Type B pancreatic cell (in vitro differentiated cells): ENCODE results near the gene ITM2C. TPM values are rescaled to one million over a fixed set of nuclear protein-coding genes. Genes with fewer than 3 reads are reported as not detected.

ENCODE experiments used
- DNase-seq: peaks from one replicate; pipeline ENCODE4 v3.0.0; 2021; ENCODE audit warnings: mixed read lengths; ENCODE audit not compliant: unreplicated experiment; ENCODE audit errors: extremely low spot score
- H3K27ac Mint-ChIP-seq: 2 replicates; pipeline ENCODE4 v1.8.0; 2021; ENCODE audit warnings: mild to moderate bottlenecking, mixed read lengths
- H3K27me3 Mint-ChIP-seq: 2 replicates; pipeline ENCODE4 v1.8.0; 2021; ENCODE audit warnings: mixed read lengths
- H3K36me3 Mint-ChIP-seq: 2 replicates; pipeline ENCODE4 v1.8.0; 2021; ENCODE audit warnings: mixed read lengths
- H3K4me1 Mint-ChIP-seq: one replicate; pipeline ENCODE4 v1.8.0; 2021; ENCODE audit warnings: mixed read lengths; ENCODE audit not compliant: unreplicated experiment
- H3K4me3 Mint-ChIP-seq: 2 replicates; pipeline ENCODE4 v1.8.0; 2021; ENCODE audit warnings: mild to moderate bottlenecking, mixed read lengths
- H3K9me3 Mint-ChIP-seq: 2 replicates; pipeline ENCODE4 v1.8.0; 2021; ENCODE audit warnings: mixed read lengths
- total RNA-seq: library from RNA; stranded (reverse); gene quantifications from 2 replicates; pipeline ENCODE4 v1.2.1, GENCODE V29; 2021; ENCODE audit warnings: low replicate concordance
- TF ChIP-seq, protein P1 (sequence below): fragments of 200-600 bp; sonication (generic); conservative IDR thresholded peaks from 2 replicates; pipeline ENCODE4 v1.5.0; 2021; ENCODE audit warnings: antibody characterized with exemption, mild to moderate bottlenecking

ITM2C gene
- total RNA-seq, 1 donor from 2014 or later = 285 TPM

DNA sequence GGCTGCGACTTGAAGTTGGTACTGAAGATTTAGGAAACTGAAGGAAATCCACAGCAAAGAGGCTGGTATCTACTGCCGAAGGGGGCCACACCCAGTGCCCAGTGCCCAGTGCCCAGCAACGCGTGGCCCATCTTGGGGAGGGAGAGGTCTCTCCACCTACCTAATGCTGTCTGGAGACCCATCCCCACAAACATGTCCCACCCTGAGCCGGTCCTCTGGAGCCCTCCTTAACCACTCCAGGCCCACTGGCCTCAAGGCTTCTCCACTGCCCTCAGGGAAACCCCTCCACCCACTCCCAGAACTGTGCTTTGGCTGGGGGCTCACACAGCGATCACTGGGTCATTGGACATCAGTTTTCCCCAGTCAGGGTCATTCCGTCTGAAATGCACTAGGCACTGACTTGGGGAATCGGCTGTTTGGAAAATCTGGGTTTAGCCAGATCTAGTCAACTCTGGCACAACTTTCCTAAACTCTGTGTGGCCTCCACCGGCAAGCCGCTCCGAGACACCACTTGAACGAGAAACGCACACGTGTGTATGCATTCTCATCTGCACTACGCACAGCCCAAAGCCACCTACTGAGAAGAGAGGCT lies 40.2 kb downstream of the ITM2C start:
- H3K9me3 Mint-ChIP-seq = no peaks in the 10 kb centered on the region
- no peak overlapping the region for H3K27ac Mint-ChIP-seq
- no peak overlapping the region for H3K4me3 Mint-ChIP-seq
- TF ChIP-seq, protein P1, sequence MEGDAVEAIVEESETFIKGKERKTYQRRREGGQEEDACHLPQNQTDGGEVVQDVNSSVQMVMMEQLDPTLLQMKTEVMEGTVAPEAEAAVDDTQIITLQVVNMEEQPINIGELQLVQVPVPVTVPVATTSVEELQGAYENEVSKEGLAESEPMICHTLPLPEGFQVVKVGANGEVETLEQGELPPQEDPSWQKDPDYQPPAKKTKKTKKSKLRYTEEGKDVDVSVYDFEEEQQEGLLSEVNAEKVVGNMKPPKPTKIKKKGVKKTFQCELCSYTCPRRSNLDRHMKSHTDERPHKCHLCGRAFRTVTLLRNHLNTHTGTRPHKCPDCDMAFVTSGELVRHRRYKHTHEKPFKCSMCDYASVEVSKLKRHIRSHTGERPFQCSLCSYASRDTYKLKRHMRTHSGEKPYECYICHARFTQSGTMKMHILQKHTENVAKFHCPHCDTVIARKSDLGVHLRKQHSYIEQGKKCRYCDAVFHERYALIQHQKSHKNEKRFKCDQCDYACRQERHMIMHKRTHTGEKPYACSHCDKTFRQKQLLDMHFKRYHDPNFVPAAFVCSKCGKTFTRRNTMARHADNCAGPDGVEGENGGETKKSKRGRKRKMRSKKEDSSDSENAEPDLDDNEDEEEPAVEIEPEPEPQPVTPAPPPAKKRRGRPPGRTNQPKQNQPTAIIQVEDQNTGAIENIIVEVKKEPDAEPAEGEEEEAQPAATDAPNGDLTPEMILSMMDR = no peak
- H3K27me3 Mint-ChIP-seq = peaks cover 18% of the 10 kb centered on the region
- peaks cover 15% of the 10 kb centered on the region for H3K4me1 Mint-ChIP-seq
- DNase-seq = peak; percentile 58
- no peaks in the 10 kb centered on the region for H3K36me3 Mint-ChIP-seq

DNA sequence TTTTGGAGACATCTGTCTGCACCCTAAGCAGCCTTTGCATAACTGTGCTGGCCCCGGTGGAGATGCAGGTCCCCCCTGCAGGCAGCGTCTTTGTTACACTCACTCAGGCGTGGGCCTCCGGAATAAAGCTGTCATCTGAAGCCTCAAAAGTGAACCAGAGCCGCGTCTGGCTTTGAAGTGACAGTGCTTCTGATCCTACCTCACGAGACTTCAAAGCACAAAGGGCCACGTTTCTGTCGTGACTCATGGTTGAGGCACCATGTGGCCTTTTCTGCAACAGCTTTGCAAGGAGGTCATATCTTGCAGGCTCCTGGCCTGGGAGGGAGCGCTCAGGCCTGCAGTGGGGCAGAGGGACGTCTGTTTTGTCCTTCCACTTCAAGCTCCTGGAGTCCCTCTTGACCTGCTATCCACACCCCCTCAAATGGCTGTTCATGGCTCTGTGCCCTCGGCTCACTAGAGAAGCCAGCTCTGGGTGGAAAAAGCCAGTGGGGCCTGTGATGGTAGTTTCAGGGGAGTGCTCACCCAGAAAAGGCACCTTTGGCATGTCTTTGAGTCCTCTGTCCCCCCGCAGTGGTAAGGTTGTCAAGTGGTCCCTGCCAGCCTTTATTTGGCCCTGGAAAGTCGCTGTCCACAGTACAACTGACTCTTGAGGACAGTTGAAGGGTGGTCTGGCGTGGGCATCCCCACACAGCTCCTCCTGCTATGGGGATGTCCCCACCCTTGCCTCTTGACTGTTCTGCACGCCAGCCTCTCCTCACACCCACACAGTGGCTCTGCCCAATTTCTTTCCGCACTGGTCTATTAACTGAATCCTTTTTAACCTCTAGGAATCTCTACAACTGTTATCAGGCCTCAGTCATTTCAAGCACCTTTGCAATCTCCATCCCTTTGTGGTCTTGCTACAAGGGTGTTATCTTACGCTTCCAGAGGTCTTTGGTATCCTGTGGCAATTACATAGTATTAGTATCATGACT lies 41.0 kb downstream of the ITM2C start:
- H3K27ac Mint-ChIP-seq = no peak overlapping the region
- peaks cover 15% of the 10 kb centered on the region for H3K4me1 Mint-ChIP-seq
- TF ChIP-seq, protein P1 = no peak
- peak; percentile 60 for DNase-seq
- H3K36me3 Mint-ChIP-seq = no peaks in the 10 kb centered on the region
- no peak overlapping the region for H3K4me3 Mint-ChIP-seq
- H3K9me3 Mint-ChIP-seq = no peaks in the 10 kb centered on the region
- peaks cover 18% of the 10 kb centered on the region for H3K27me3 Mint-ChIP-seq

DNA sequence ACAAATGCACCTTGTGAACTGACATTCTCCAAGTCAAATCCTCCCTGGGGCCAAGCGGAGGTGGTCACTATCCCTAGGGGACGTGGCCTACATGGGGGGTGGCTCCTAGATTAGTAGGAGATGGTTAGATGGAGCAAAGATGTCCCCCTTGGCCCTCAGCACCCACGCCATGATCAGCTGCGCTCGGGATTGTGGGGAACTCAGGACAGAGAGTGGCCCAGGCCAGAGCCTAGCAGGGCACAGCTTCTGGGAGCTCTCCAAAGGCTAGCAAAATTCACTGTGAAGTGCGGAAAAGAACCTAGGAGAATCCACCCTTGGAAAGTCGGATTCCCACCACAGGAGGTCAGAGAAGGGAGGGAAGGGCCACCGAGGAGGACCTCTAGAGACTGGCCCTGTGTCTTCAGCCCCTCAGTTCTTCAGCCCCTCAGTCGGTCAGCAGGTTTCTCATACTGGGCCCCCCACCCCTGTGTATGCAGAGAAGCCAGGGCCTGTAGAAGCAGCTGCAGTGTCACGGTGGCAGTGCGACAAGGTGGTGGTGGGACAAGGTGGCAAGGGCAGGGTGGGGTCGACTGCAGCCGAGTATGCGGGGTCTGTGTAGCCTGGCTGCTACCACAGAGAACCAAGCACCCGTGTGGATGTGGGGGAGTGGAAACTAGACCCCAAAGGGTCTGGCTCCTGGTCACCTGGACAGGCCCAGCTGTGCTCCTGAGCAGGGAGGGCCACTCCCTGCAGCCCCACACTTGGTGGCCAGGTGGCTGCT lies 41.9 kb downstream of the ITM2C start:
- DNase-seq = peak; percentile 56
- TF ChIP-seq, protein P1 = no peak
- no peak overlapping the region for H3K4me3 Mint-ChIP-seq
- peaks cover 16% of the 10 kb centered on the region for H3K27me3 Mint-ChIP-seq
- no peak overlapping the region for H3K27ac Mint-ChIP-seq
- H3K36me3 Mint-ChIP-seq = no peaks in the 10 kb centered on the region
- H3K4me1 Mint-ChIP-seq = peaks cover 15% of the 10 kb centered on the region
- H3K9me3 Mint-ChIP-seq = no peaks in the 10 kb centered on the region

DNA sequence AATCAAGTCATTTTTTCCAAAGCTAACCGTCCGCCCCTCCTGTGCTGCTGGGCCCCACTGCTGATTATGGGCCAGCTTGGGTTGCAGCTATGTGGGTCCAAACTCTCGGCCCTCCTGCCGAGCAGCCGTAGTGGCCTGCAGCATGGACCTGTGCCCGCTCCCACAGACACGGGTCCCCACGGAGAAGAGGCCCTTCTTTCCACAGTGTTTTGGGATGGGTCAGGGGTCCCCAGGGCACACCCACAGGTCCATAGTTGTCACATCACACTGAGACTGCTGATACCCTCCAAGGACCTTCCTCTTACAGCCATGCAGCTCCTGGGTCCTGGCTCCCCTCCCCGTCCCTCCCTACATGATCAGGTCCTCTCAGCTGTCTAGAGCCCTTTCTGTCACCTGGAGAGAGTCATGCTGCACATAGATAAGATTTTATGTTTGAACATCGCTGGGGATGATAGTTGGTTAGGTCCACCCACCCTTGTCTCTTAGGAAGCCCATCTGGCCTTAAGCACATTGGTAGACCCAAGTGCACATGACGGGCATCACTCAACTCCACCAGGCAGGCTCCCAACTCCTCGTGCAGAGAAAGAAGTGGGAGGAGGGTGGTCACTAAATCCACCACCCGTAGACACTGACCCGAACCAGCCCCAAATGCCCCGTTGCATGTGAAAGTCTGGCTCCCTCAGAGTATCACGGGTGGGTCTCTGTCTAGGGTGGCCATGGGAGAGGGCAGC lies 42.8 kb downstream of the ITM2C start:
- peak; percentile 55 for DNase-seq
- no peak overlapping the region for H3K27ac Mint-ChIP-seq
- H3K4me1 Mint-ChIP-seq = peaks cover 15% of the 10 kb centered on the region

More for the DNA sequence above, 42.8 kb downstream of the ITM2C start:
- H3K9me3 Mint-ChIP-seq = no peaks in the 10 kb centered on the region
- no peaks in the 10 kb centered on the region for H3K36me3 Mint-ChIP-seq
- peaks cover 12% of the 10 kb centered on the region for H3K27me3 Mint-ChIP-seq
- H3K4me3 Mint-ChIP-seq = no peak overlapping the region
- TF ChIP-seq, protein P1 = no peak
